ENCODE data around the gene BARX2.

- no peak for TF ChIP-seq CTCF (IDR thresholded peaks at IDR 0.05)
- TF ChIP-seq POLR2A (IDR thresholded peaks at IDR 0.05), result no peak
These were observed 82.6 kb downstream of the BARX2 start for GRCh38 chr11:129458278-129458677.

Data from tibial nerve (tissue), 3 donors.